ENCODE data around the gene TFAP2A.

- no peak for TF ChIP-seq POLR2A (IDR thresholded peaks at IDR 0.05)
- TF ChIP-seq CTCF (IDR thresholded peaks at IDR 0.05), result no peak
These were observed 48.9 kb upstream of the TFAP2A start for GRCh38 chr6:10463491-10464481.

All from heart left ventricle (tissue), 13 donors.